HG03135 (cell line): ENCODE results near the gene GABPB2.
A peak's percentile ranks its signal among the peaks of the same experiment; 100 is the strongest.

ENCODE experiments used
- ATAC-seq: cut with Tn5 transposase; IDR thresholded peaks from one replicate; pipeline ENCODE4 v1.9.1; 2021; ENCODE audit warnings: mild to moderate bottlenecking, moderate library complexity; ENCODE audit not compliant: unreplicated experiment

Gene GABPB2

DNA sequence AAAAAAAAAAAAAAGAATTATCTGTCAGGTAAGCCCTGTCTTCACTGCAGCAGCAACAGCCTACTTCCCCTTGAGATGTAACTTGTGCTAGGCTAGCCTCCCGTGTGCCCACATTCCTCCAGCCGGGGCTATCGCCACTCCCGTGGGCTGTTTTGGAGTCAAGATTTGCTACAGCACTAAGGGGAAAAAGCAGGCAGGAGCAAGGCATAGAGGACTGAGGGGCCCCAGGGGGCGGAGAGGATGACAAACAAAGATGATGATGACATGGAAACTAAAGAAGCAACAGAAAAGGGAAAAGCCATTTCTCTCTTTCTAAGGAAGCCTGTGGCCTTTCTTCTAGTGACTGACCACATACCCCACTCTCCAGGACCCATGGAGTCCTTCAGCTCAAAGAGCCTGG, 87.8 kb downstream of the GABPB2 start:
- ATAC-seq = no peak

DNA sequence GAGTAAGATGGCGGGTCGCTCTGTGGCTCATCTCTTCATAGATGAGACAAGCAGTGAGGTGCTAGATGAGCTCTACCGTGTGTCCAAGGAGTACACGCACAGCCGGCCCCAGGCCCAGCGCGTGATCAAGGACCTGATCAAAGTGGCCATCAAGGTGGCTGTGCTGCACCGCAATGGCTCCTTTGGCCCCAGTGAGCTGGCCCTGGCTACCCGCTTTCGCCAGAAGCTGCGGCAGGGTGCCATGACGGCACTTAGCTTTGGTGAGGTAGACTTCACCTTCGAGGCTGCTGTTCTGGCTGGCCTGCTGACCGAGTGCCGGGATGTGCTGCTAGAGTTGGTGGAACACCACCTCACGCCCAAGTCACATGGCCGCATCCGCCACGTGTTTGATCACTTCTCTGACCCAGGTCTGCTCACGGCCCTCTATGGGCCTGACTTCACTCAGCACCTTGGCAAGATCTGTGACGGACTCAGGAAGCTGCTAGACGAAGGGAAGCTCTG, 88.2 kb downstream of the GABPB2 start:
- ATAC-seq = no peak

DNA sequence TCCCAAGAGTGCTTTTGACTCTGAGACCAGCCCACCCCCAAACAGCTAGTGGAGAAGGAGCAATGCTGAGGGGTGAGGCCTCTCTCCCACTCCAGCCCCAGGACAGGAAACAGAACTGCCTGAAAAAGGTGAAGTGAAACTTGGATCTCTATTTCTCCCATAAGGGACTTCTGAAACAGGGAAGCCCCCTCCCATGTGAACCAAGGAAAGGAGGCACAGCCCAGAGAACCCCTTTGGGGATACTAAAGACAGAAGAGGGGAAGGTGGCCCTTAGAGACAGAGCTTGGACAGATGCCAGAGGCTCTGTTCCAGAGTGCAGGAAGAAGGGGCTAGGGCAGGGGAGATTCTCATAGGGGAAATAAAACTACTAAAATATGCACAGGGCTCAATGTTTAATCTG, 88.8 kb downstream of the GABPB2 start:
- ATAC-seq = no peak

DNA sequence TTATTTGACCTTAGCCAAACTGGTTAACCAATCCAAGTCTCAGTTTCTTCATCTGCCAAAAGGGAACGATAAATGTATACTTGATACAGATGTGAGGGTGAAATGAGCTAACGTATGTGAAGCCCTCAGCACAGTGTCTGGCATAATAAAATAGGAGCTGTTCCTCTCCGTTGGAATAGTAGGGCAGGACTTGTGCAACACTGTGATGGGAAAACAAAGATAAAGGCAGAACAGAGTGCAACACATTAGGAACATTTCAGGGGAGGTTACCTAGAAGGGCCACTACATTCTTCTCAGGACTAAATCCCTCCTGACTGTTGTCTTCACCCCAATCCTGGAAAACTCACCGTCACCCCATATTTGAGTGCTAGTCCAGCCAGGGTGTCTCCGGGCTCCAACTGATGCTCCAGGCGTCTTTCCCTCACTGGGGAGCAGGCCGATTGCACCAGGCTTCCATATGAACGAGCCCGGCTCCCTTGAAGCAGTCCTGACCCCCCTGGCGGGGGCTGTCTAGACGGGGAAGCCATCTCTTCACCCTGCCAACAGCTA, 94.2 kb downstream of the GABPB2 start:
- ATAC-seq = no peak

DNA sequence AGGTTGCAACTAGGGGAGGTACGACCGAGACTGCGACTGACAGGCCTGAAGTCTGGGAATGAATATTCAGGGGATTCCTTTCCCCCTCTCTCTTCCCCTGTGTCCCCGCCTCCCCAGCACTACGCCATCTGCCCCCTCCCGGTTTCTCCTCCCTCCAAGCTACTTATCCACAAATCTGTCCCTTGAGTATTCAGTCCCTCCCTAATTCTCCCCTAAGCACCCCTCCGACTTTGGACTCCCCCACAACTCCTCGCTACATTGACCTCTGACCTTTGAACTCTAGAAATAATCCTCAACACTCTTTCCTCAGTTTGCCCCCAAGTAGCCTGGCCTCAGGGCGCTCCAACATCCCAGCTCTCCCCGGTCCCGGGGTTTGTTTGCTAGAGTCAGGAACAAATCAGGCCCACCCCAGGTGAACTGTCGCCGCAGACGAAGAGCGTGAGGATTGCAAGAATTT, 94.7 kb downstream of the GABPB2 start:
- peak; percentile 4 for ATAC-seq

DNA sequence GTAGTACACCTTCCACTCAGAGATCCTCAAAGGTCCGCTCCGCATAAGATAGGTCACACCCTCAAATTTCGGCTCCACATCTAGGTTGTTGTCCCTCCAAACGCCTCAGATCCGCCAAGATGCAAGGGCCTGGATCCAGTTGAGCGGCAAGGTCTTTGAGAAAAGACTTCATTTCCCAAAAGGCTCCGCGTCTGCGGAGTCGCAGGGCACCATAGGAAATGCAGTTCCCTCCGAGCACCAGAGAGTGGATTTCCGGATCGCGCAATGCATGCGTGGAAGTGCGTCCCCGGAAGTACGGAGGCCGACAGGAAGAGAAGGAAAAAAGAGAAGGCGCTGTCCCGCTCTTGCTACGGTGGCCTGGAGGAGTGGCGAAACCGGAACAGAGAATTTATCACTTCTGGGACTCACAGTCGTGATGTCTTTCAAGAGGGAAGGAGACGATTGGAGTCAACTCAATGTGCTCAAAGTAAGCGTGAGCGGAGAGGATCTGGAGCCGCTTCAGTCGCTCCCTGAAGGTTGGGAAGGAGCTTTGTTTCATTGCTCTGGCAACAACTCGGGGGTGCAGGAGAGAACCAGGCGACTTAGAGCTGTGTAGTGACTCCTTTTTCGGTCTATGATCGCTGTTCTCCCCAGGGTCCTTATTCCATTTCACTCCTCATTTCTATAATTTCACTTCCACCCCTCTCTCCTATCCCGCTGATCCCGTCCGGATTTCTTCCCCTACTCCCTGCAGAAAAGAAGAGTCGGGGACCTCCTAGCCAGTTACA, 95.4 kb downstream of the GABPB2 start, which contains the start of the genes LYSMD1 and SCNM1:
Gene LYSMD1 (minus strand): TSS at position 165 of the 767 bp plus-strand sequence. CDS start 644 bp downstream, outside the sequence.
Gene SCNM1 (plus strand): TSS at position 407 of the 767 bp plus-strand sequence. CDS start 9 bp downstream, at position 416.
- ATAC-seq = peak; percentile 84

DNA sequence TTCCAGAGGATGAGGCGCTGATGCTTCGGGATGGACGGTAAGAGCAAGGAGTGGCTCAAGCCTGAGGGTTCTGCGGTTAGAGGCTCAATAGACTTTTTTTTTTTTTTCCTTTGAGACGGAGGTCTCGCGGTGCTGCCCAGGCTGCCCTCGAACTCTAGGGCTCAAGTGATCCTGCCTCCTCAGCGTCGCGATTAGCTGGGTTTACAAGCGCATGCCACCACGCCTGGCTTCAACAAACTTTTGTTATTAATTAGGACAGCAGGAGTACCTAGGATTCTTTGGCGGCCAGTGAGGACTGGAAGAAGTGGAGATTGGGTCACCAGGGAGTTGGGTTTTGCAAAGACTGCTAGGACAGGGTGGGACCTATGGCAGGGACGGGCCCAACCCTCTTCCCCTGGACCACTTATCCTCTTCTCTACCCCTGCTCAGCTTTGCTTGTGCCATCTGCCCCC, 96.0 kb downstream of the GABPB2 start:
- ATAC-seq = peak; percentile 10

DNA sequence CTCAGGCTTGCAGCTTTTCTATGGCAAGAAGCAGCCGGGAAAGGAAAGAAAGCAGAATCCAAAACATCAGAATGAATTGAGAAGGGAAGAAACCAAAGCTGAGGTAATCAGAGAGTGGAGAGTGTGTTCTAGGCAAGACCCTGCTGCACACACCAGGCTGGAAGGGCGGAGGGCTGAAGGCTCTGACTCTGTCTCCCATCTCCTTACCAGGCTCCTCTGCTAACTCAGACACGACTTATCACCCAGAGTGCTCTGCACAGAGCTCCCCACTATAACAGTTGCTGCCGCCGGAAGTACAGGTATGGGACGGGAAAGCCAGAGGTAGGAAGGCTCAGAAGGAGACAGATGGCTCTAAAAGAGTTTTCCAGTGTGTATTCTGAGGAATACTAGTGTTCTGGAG, 96.6 kb downstream of the GABPB2 start:
- ATAC-seq = no peak

DNA sequence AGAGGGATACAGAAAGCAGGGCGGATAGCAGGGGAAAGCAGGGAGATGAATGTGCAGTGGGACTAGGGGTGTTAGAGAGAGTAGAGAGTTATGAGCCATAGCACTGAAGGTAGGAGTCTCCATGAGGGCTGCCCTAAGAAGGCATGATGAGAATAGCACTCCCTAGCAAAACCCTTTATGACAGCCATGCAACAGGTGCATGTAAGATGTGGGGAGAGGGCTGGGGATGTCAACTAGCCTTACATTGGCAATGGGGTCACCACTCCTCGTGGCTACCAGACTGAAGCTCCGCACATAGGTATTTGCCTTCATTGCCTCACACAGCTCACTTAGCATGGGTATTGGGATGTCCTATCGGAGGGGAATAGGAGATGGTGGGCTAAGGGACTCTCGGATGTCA, 100.6 kb downstream of the GABPB2 start:
- ATAC-seq = no peak
